ENCODE results near the gene ADARB2.
A peak's percentile ranks its signal among the peaks of the same experiment; 100 is the strongest.

The ADARB2 gene

DNA sequence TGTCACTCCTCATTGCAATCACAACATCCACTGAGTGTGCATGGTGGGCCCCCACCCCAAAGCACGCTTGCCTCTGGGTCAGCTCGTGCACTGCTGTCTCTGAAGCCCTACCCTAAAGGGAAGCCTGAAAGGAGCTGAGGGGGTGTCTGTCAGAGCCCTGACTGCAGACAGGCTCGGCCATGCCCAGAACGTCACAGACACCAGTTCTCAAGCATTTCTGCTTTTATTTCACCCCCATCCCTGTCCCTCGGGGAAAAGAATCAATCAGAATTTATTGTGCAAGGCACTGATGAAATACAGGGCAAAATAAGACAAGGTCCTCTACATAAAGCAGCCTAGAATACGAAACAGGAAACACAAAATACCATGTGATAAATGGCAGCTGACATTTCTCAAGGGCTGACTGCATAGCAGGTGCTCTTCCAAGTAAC is 449.3 kb downstream of the ADARB2 start:
- peaks cover 15% of the 10 kb centered on the region for H3K4me1 ChIP-seq (ENCODE audit: insufficient read depth, poor library complexity, severe bottlenecking)
- TF ChIP-seq, protein P1, sequence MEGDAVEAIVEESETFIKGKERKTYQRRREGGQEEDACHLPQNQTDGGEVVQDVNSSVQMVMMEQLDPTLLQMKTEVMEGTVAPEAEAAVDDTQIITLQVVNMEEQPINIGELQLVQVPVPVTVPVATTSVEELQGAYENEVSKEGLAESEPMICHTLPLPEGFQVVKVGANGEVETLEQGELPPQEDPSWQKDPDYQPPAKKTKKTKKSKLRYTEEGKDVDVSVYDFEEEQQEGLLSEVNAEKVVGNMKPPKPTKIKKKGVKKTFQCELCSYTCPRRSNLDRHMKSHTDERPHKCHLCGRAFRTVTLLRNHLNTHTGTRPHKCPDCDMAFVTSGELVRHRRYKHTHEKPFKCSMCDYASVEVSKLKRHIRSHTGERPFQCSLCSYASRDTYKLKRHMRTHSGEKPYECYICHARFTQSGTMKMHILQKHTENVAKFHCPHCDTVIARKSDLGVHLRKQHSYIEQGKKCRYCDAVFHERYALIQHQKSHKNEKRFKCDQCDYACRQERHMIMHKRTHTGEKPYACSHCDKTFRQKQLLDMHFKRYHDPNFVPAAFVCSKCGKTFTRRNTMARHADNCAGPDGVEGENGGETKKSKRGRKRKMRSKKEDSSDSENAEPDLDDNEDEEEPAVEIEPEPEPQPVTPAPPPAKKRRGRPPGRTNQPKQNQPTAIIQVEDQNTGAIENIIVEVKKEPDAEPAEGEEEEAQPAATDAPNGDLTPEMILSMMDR (IDR thresholded peaks at IDR 0.05; ENCODE audit: poor library complexity, severe bottlenecking) = no peak
- ATAC-seq (ENCODE audit: low read depth) (no peak), DNase-seq (ENCODE audit: low spot score) (no peak)
- no peak overlapping the region for H3K4me3 ChIP-seq (ENCODE audit: severe bottlenecking)
- no peaks in the 10 kb centered on the region for H3K27me3 ChIP-seq (ENCODE audit: insufficient read depth, poor library complexity, severe bottlenecking)
- H3K27ac ChIP-seq (ENCODE audit: poor library complexity, severe bottlenecking) = no peak overlapping the region
- no peaks in the 10 kb centered on the region for H3K36me3 ChIP-seq (ENCODE audit: low read depth)
- H3K9me3 ChIP-seq (ENCODE audit: severe bottlenecking) = no peaks in the 10 kb centered on the region

DNA sequence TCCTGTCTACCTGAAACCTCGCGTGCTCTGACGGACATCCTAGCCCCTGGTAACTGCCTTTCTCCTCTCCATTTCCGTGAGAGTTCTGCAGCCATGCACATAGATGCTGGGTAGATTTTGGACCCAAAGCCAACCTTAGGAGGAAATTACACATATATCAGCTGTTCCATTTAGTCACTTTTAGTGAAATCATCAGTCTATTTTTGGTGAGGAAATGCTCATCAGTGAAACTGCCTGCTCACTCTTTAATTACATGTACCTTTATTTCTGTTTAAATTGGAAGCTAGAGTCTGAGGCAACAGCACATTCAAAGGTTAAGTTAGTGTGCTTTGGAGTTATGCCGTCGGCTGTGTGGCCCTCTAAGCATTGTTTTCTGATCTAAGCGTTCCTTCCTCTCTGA is 449.8 kb downstream of the ADARB2 start:
- Histone ChIP-seq H3K36me3 (ENCODE audit: low read depth) (no peaks in the 10 kb centered on the region), H3K27ac (ENCODE audit: poor library complexity, severe bottlenecking) (no peak overlapping the region), H3K4me3 (ENCODE audit: severe bottlenecking) (no peak overlapping the region), H3K27me3 (ENCODE audit: insufficient read depth, poor library complexity, severe bottlenecking) (no peaks in the 10 kb centered on the region), H3K9me3 (ENCODE audit: severe bottlenecking) (no peaks in the 10 kb centered on the region), H3K4me1 (ENCODE audit: insufficient read depth, poor library complexity, severe bottlenecking) (peaks cover 15% of the 10 kb centered on the region)
- no peak for DNase-seq (ENCODE audit: low spot score)
- TF ChIP-seq, protein P1 (IDR thresholded peaks at IDR 0.05; ENCODE audit: poor library complexity, severe bottlenecking) = no peak
- no peak for ATAC-seq (ENCODE audit: low read depth)

DNA sequence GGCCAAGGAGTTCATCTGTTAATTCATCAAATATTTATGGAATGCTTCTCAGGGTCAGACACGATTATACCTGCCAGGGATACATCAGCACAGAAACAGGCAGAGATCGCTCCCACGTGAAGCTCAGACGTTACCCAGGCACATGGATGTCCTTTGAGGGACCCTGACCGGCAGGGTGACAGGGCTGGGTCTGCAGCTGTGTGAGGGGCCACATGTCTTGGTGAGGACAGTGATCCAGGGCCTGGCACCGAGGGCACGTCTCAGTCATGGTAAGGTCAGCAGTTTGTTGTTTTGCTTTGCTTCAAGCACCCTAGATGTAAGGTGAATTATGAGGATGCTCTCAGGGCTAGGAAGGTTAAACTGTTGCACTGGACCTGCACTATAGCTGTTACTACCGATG is 453.2 kb downstream of the ADARB2 start:
- Histone ChIP-seq H3K9me3 (ENCODE audit: severe bottlenecking) (no peaks in the 10 kb centered on the region), H3K4me1 (ENCODE audit: insufficient read depth, poor library complexity, severe bottlenecking) (peaks cover 2% of the 10 kb centered on the region), H3K4me3 (ENCODE audit: severe bottlenecking) (no peak overlapping the region), H3K27me3 (ENCODE audit: insufficient read depth, poor library complexity, severe bottlenecking) (no peaks in the 10 kb centered on the region), H3K27ac (ENCODE audit: poor library complexity, severe bottlenecking) (no peak overlapping the region), H3K36me3 (ENCODE audit: low read depth) (no peaks in the 10 kb centered on the region)
- ATAC-seq (ENCODE audit: low read depth) (0 out of 3 replicates have a peak, but pooled peaks have one; percentile 14), DNase-seq (ENCODE audit: low spot score) (no peak)
- TF ChIP-seq, protein P1 (IDR thresholded peaks at IDR 0.05; ENCODE audit: poor library complexity, severe bottlenecking) = no peak

DNA sequence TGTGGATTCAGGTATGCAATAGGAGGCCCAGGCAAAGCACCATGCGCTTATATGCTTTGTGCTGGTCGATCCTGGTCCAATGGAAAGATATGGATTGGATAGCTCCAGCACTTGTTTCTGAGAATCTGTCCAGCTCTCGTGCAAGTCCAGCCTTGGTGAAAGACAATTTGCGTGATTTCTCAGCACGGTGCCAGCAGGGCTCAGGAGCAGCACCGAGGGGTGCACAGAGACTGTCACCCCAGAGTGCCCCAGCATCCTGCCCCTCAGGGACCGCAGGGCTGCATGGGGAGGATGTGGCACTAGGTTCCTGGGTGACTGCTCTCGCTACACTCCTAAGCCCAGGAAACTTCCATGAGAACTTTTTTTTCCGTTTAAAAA is 455.9 kb downstream of the ADARB2 start:
- Histone ChIP-seq H3K27ac (ENCODE audit: poor library complexity, severe bottlenecking) (no peak overlapping the region), H3K4me3 (ENCODE audit: severe bottlenecking) (no peak overlapping the region), H3K4me1 (ENCODE audit: insufficient read depth, poor library complexity, severe bottlenecking) (no peaks in the 10 kb centered on the region), H3K9me3 (ENCODE audit: severe bottlenecking) (no peaks in the 10 kb centered on the region), H3K27me3 (ENCODE audit: insufficient read depth, poor library complexity, severe bottlenecking) (no peaks in the 10 kb centered on the region), H3K36me3 (ENCODE audit: low read depth) (no peaks in the 10 kb centered on the region)
- DNase-seq (ENCODE audit: low spot score) (no peak), ATAC-seq (ENCODE audit: low read depth) (no peak)
- TF ChIP-seq, protein P1 (IDR thresholded peaks at IDR 0.05; ENCODE audit: poor library complexity, severe bottlenecking) = no peak

DNA sequence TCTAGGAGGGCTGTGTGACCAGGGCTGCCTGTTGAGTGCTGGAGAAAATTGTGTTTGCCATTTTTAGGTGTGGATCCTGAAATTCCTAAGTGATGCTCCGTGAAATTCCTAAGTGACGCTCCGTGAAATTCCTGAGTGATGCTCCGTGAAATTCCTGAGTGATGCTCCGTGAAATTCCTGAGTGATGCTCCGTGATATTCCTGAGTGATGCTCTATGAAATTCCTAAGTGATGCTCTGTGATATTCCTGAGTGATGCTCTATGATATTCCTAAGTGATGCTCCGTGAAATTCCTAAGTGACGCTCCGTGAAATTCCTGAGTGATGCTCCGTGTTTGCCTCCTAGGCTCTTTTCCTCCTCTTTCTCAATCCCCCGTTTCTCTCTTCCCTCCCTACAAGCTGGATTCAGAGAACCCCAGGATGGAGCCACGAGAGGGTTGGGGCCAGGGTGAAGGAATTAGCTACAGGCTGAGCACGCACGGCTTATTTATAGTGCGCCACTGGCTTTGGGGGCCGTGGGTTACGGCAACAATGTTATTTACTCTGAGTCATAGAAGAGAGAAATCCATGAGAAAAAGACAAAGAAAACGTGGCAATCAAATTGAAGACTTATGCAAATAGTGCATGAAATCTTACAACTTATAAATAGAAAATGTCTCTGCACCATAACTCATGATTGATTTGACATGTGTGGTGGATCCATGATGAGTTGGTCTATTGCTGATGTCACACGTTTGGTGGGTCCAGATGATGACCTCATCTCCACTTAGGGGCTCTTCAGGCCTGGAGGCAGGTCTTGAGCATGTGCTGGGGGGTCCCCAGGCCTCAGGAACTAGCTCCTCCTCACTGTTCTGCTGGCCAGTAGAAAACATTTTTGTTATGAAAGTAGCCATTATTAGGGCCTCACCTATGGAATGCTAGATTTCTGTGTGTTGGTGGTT is 456.6 kb downstream of the ADARB2 start:
- ATAC-seq (ENCODE audit: low read depth) = no peak
- no peak for DNase-seq (ENCODE audit: low spot score)
- H3K4me3 ChIP-seq (ENCODE audit: severe bottlenecking) = no peak overlapping the region
- TF ChIP-seq, protein P1 (IDR thresholded peaks at IDR 0.05; ENCODE audit: poor library complexity, severe bottlenecking) = no peak
- no peaks in the 10 kb centered on the region for H3K9me3 ChIP-seq (ENCODE audit: severe bottlenecking)
- no peaks in the 10 kb centered on the region for H3K4me1 ChIP-seq (ENCODE audit: insufficient read depth, poor library complexity, severe bottlenecking)
- no peak overlapping the region for H3K27ac ChIP-seq (ENCODE audit: poor library complexity, severe bottlenecking)
- no peaks in the 10 kb centered on the region for H3K36me3 ChIP-seq (ENCODE audit: low read depth)
- no peaks in the 10 kb centered on the region for H3K27me3 ChIP-seq (ENCODE audit: insufficient read depth, poor library complexity, severe bottlenecking)

Measured in RWPE2 (cell line).